RKO (cell line): ENCODE results near the gene ACTL7B.
"Not testable (repeated sequence)": the region's sequence is repeated elsewhere in the genome, so short reads cannot be mapped to it uniquely, and the experiment has no call there.

Experiments
- DNase-seq: peaks from one replicate; pipeline ENCODE4 v3.0.0-alpha.2; 2016; ENCODE audit warnings: low spot score

ACTL7B gene

GRCh38 chr9:108844391-108844790 lies 11.4 kb downstream of the ACTL7B start:
- no peak for DNase-seq

GRCh38 chr9:108842610-108843295 lies 13.0 kb downstream of the ACTL7B start:
- no peak for DNase-seq

GRCh38 chr9:108839561-108839960 lies 16.2 kb downstream of the ACTL7B start:
- DNase-seq: not testable (repeated sequence)

- no peak for DNase-seq
Measured at GRCh38 chr9:108838017-108838416, 17.8 kb downstream of the ACTL7B start.

GRCh38 chr9:108837530-108837929 lies 18.3 kb downstream of the ACTL7B start:
- DNase-seq: no peak

- no peak for DNase-seq
Measured at GRCh38 chr9:108836781-108837180, 19.0 kb downstream of the ACTL7B start.

- DNase-seq: no peak
Measured at GRCh38 chr9:108836319-108836718, 19.5 kb downstream of the ACTL7B start.

- no peak for DNase-seq
Measured at GRCh38 chr9:108835831-108836230, 20.0 kb downstream of the ACTL7B start.

GRCh38 chr9:108834959-108835665 lies 20.7 kb downstream of the ACTL7B start:
- DNase-seq: no peak

- DNase-seq: no peak
Measured at GRCh38 chr9:108832179-108832500, 23.6 kb downstream of the ACTL7B start.

GRCh38 chr9:108831496-108832178 lies 24.1 kb downstream of the ACTL7B start:
- DNase-seq: no peak

GRCh38 chr9:108830272-108830671 lies 25.5 kb downstream of the ACTL7B start:
- DNase-seq: no peak

- DNase-seq: no peak
Measured at GRCh38 chr9:108823829-108824228, 32.0 kb downstream of the ACTL7B start.

GRCh38 chr9:108816037-108816436 lies 39.7 kb downstream of the ACTL7B start:
- DNase-seq: no peak

GRCh38 chr9:108815156-108815555 lies 40.6 kb downstream of the ACTL7B start:
- DNase-seq: no peak

GRCh38 chr9:108813951-108814601 lies 41.7 kb downstream of the ACTL7B start:
- peak; percentile 64 for DNase-seq

- no peak for DNase-seq
Measured at GRCh38 chr9:108812396-108813025, 43.3 kb downstream of the ACTL7B start.

GRCh38 chr9:108811944-108812343 lies 43.8 kb downstream of the ACTL7B start:
- DNase-seq: no peak

GRCh38 chr9:108809269-108809668 lies 46.5 kb downstream of the ACTL7B start:
- no peak for DNase-seq
